ENCODE results near the gene ADGRV1.

DNA sequence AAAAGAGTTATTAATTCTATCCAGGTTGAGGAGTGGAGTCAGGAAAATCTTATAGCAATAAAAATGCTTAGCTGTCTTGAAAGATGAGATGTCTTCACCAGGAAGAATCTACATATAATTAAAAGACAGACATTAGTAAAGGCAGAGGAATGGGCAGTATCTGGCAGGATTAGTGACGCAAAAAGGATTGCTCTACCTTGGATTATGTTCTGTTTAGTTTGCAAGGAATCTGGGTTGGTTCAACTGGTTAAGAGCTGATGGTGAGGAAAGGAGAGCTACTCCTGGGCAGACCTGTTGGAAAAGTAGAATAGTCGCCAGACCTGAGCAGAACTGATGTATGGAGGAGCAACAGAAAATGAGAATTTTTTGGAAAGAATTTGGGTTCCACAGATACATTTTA lies 318.5 kb downstream of the ADGRV1 start:
- TF ChIP-seq, protein P1, sequence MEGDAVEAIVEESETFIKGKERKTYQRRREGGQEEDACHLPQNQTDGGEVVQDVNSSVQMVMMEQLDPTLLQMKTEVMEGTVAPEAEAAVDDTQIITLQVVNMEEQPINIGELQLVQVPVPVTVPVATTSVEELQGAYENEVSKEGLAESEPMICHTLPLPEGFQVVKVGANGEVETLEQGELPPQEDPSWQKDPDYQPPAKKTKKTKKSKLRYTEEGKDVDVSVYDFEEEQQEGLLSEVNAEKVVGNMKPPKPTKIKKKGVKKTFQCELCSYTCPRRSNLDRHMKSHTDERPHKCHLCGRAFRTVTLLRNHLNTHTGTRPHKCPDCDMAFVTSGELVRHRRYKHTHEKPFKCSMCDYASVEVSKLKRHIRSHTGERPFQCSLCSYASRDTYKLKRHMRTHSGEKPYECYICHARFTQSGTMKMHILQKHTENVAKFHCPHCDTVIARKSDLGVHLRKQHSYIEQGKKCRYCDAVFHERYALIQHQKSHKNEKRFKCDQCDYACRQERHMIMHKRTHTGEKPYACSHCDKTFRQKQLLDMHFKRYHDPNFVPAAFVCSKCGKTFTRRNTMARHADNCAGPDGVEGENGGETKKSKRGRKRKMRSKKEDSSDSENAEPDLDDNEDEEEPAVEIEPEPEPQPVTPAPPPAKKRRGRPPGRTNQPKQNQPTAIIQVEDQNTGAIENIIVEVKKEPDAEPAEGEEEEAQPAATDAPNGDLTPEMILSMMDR (IDR thresholded peaks at IDR 0.05): no peak
- no peak for TF ChIP-seq POLR2A (IDR thresholded peaks at IDR 0.05)
